ENCODE results near the gene CPLANE1.
"Not testable (repeated sequence)": the region's sequence is repeated elsewhere in the genome, so short reads cannot be mapped to it uniquely, and the experiment has no call there.

The CPLANE1 gene

DNA sequence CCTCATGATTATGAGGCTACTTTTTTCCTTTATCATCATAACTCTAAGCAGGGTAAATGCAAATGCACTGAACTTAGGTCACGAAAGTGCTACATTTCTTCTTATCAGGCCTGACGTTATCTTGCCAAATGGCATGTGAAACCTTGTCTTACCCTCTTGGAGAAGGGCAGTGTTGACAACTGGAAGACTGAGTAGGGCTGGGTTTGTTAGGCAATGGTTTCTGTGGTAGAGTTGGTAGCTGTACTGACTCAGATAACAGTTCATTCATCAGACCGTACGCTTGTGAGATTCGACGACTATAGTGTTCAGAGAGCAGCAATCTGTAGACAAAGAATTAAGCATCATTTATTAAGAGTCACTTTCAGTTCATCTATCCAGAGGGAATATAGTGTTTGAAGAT is 127.7 kb downstream of the CPLANE1 start:
- DNase-seq (ENCODE audit: low read depth in 2 of 2) = no peak

DNA sequence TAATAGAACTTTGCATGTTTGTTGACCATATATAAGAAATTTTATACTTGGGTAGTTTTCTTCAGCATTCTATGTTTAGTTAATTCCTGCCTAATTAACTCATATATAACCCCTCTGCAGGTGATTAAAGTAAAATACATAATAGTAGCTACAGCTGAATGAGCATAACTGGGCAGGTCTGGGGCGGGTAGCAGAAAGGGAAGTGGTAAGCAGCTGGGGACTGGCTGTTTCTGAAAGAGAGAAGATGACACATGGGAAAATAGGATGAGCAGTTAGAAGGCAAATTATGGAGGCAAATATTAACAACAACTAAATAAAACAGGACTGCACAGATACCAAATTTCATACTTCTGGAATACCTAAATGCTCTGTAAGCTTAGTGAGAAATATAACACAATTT is 128.1 kb downstream of the CPLANE1 start:
- DNase-seq (ENCODE audit: low read depth in 2 of 2) = no peak

DNA sequence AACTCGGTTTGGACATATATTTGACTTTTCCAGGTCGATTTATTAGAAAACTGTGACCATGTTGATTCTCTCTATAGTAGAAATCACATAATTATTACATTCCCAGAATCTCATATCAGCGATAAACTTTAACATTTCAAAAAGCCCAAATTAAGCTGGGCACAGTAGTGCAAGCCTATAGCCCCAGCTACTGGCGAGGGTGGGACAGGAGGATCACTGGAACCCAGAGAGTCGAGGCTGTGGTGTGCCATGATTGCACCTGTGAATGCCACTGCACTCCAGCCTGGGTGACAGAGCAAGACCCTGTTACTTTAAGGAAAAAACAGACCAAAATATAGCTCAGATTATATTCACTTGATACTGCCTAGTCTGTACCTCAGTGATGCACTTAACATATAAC is 128.9 kb downstream of the CPLANE1 start:
- no peak for DNase-seq (ENCODE audit: low read depth in 2 of 2)

DNA sequence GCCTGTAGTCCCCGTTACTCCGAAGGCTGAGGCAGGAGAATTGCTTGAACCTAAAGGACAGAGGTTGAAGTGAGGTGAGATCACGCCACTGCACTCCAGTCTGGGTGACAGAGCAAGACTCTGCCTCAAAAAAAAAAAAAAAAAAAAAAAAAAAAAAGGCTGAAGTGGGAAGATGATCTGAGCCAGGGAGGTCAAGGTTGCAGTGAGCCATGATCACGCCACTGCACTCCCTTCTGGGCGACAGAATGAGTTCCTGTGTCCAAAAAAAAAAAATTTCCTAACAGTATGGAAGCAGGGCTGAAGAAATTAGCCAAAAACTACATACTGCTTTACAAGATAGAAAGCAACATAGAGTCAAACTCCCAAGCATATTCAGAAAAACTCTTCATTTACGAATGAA is 132.8 kb downstream of the CPLANE1 start:
- no peak for DNase-seq (ENCODE audit: low read depth in 2 of 2)

GRCh38 chr5:37112383-37112991 is 136.7 kb downstream of the CPLANE1 start:
- no peak for DNase-seq (ENCODE audit: low read depth in 2 of 2)

- no peak for DNase-seq (ENCODE audit: low read depth in 2 of 2)
These were observed 137.5 kb downstream of the CPLANE1 start for GRCh38 chr5:37111426-37112382.

DNA sequence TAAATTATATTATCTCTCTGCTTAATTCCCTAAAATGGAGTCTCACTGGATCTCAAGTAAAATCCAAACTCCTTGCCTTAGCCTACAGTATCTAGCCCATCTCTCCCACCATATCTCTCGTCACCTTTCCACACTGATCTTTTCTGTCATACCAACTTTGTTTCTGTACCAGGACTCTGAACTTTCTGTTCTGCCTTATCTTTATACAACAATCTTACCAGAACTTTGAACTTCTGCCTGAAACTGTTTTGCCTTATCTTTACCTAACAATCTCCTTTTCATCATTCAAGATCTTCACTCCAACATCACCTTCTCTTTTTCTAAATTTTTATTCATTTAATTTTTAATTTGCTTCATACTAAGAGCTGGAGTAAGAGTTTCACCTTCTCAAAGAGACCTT is 139.0 kb downstream of the CPLANE1 start:
- no peak for DNase-seq (ENCODE audit: low read depth in 2 of 2)

GRCh38 chr5:37109338-37109737 is 139.8 kb downstream of the CPLANE1 start:
- no peak for DNase-seq (ENCODE audit: low read depth in 2 of 2)

- no peak for DNase-seq (ENCODE audit: low read depth in 2 of 2)
These were observed 145.9 kb downstream of the CPLANE1 start for GRCh38 chr5:37103302-37103701.

DNA sequence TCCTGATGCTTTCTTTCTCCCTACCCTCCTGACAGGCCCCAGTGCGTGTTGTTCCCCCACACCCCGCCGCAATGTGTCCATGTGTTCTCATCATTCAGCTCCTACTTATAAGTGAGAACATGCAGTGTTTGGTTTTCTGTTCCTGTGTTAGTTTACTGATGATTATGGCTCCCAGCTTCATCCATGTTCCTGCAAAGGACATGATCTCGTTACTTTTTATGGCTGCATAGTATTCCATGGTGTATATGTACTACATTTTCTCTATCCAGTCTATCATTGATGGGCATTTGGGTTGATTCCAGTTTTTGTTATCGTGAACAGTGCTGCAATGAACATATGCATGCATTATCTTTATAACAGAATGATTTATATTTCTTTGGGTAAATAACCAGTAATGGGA is 149.9 kb downstream of the CPLANE1 start:
- not testable (repeated sequence) for DNase-seq (ENCODE audit: low read depth in 2 of 2)

DNA sequence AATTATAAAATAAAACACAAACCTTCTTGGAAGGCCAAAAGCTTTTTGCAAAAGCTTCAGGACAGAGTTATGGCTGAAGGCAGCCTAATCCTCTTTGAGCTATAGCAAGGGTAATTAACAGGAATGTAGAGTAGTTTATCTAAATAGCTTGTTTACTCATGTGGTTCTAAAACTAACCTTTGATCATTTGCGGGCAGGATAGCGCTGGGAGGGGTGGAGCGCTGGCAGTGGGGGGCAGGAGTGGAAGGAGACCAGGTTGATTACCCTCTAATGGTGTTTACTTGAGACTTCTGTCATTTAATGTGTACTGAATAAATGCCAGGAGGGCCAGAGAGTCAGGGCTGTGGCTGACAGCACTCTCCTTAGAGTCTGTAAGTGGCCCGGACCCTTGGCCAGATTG is 155.4 kb downstream of the CPLANE1 start:
- not testable (repeated sequence) for DNase-seq (ENCODE audit: low read depth in 2 of 2)

DNA sequence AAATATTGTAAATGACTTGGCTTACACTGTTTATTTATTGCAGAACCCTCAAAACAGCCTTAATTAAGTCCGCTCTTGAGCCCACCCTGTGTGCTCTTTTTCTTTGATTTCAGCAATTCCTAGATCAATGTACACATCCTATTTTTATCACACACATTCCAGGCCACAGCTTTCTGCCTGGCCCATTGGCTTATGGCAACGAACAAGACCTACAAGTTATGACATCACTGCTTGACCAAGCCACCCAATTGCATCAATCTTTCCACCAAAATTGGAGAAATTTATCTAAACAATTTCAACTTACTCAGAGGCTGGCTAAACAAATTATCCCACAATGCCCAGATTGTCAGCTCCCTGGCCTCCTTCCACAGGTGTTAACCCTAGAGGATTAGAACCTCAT is 158.4 kb downstream of the CPLANE1 start:
- no peak for DNase-seq (ENCODE audit: low read depth in 2 of 2)

- no peak for DNase-seq (ENCODE audit: low read depth in 2 of 2)
These were observed 159.0 kb downstream of the CPLANE1 start for GRCh38 chr5:37090123-37090726.

- no peak for DNase-seq (ENCODE audit: low read depth in 2 of 2)
These were observed 161.2 kb downstream of the CPLANE1 start for GRCh38 chr5:37088009-37088408.

- no peak for DNase-seq (ENCODE audit: low read depth in 2 of 2)
These were observed 162.6 kb downstream of the CPLANE1 start for GRCh38 chr5:37086466-37087173.

GRCh38 chr5:37086026-37086425 is 163.2 kb downstream of the CPLANE1 start:
- DNase-seq (ENCODE audit: low read depth in 2 of 2) = not testable (repeated sequence)

GRCh38 chr5:37082977-37083376 is 166.2 kb downstream of the CPLANE1 start:
- DNase-seq (ENCODE audit: low read depth in 2 of 2) = not testable (repeated sequence)

DNA sequence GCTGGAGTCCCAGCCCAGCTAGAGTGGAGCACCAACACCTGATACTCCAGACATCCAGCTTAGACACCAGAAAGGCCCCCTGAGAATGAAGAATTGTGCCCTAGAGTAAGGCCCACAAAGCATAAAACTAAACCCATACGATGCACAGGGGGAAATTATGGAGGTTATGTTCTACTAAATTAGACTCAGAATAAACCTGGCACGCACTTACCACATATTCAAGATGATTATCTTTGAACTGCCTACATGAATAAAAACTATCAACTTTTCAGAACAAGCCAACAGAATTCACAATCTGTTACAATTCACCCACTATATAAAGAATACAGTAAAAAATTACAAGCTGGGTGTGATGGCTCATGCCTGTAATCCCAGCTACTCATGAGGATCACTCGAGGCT is 168.5 kb downstream of the CPLANE1 start:
- no peak for DNase-seq (ENCODE audit: low read depth in 2 of 2)

DNA sequence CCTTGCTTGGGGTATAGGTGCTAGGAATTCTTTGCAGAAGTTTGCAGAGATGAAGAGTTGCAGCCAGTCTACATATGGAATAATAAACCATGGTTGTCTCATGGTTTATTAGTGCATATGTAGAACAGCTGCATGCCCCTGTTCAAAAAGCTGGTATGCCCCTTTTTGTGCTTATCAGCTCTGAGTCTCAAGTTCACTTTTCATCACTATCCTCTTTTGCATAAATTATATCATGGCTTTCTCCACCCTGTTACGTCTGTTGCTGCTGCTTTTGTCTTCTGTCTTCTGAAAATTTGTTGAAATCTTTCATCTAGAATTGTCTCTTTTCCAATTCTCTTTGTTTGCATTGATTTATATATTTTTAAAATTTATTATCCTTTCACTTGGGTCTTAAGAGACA is 172.0 kb downstream of the CPLANE1 start:
- no peak for DNase-seq (ENCODE audit: low read depth in 2 of 2)

- DNase-seq (ENCODE audit: low read depth in 2 of 2) = no peak
These were observed 173.7 kb downstream of the CPLANE1 start for GRCh38 chr5:37075399-37075950.

DNA sequence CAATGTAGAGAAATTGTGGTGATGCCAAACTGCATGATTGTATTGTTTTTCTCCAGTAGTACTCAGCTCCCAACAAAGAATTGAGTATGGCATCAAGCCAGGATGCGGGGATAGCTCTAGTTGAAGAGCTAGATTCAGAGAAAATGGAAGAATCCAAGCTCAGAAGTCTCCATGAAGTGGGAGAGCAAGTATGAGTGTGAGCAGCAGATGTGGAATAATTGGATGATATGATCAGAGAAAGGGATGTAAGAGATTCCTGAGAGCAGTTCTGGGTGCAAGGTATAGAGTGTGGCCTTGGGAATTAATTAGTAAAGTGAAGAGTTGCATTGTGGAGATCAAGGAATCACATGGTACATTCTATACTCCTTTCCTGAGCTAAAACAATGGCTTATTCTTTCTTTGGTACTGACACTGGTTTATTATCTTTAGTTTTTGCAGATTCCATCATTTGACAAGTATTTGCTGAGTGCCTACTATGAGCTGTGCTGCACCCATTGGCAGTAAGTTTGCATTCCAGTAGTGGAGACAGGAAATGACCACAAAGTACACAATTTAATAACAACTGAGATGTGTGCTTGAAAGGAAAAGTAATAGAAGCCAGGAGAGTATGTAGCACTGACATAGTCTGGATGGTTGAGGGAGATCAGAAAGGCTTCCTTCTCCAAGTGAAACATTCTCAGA is 177.1 kb downstream of the CPLANE1 start:
- no peak for DNase-seq (ENCODE audit: low read depth in 2 of 2)

Measured in stimulated activated CD8-positive, alpha-beta memory T cell treated with anti-CD3 and anti-CD28 coated beads, Interleukin-2, amount 100 ng/mL, for 1 hour (primary cell).